OCI-LY1 (cell line): ENCODE measurements around the gene NCF2.

Experiments used
- EZH2 ChIP-seq: fragments of 200-600 bp; sonication (generic), shearing (Covaris generic); IDR thresholded peaks from 2 replicates; pipeline ENCODE4 v1.8.0; 2017; ENCODE audit warnings: borderline replicate concordance, mixed run types, mild to moderate bottlenecking, antibody characterized with exemption, low read length, moderate library complexity, mixed read lengths
- TF ChIP-seq, protein P1 (sequence below): fragments of 200-600 bp; sonication (generic), shearing (Covaris generic); IDR thresholded peaks from 2 replicates; pipeline ENCODE4 v1.5.1; 2017; ENCODE audit warnings: mild to moderate bottlenecking, antibody characterized with exemption, low read length, moderate library complexity, mixed read lengths

DNA sequence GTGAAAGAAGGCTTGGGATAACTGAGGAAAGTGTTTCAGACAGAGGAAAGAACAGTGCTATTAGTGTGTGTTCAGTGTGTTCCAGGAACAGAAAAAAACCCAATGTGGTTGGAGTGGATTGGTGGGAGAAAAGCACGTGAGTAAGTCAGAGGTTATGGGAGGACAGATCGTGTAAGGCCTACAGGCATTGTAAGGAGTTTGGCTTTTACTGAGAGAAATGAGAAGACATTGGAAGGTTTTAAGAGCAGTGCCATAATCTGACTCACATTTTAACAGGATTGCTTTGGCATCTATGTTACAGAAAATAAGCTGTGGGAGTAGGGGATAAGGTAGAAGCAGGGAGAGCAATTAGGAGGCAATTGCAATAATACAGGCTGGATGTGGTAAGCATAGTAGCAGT lies 40.5 kb upstream of the NCF2 start:
- TF ChIP-seq, protein P1, sequence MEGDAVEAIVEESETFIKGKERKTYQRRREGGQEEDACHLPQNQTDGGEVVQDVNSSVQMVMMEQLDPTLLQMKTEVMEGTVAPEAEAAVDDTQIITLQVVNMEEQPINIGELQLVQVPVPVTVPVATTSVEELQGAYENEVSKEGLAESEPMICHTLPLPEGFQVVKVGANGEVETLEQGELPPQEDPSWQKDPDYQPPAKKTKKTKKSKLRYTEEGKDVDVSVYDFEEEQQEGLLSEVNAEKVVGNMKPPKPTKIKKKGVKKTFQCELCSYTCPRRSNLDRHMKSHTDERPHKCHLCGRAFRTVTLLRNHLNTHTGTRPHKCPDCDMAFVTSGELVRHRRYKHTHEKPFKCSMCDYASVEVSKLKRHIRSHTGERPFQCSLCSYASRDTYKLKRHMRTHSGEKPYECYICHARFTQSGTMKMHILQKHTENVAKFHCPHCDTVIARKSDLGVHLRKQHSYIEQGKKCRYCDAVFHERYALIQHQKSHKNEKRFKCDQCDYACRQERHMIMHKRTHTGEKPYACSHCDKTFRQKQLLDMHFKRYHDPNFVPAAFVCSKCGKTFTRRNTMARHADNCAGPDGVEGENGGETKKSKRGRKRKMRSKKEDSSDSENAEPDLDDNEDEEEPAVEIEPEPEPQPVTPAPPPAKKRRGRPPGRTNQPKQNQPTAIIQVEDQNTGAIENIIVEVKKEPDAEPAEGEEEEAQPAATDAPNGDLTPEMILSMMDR: no peak
- TF ChIP-seq EZH2: no peak
